NCI-H2081 (cell line): ENCODE measurements around the gene KRT222.

Experiments
- DNase-seq, 2 experiments: peaks; one replicate each; lab custom pipeline; 2025; lab: John Stamatoyannopoulos, UW

Gene KRT222

DNA sequence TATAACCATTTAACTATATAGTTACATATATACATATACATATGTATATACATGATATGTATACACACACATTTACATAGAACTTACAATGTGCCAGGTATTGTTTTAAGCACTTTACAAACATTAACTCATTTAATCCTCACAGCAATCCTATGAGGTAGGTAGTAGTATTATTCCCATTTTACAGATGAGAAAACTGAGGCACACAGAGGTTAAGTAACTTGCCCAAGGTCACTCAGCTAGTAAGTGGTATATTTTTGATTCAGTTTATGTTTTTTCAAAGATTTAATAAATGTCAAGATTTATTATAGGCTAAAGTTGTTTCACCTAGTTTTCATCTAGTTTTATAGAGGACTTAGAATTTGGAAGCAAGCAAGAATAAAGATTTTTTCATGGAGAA is 6.6 kb downstream of the KRT222 start:
- DNase-seq = no peak

DNA sequence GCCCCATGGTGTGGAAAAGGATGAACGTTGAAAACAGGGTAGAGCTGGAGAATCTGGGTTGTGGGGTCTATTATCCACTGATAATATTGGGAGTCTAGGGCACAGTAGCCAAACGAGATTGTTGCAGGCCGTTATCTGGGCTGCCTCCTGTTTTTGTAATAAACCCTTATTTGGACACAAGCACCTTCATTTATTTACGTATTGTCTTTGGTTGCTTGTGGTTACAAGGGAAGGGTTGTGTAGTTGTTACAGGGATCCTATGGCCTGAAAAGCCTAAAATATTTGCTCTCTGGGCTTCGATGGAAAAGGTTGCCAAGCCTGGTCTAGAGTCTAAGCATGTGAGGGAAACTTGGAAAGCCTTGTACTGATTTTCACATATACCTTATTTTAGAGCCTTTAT is 13.0 kb downstream of the KRT222 start:
- no peak for DNase-seq

DNA sequence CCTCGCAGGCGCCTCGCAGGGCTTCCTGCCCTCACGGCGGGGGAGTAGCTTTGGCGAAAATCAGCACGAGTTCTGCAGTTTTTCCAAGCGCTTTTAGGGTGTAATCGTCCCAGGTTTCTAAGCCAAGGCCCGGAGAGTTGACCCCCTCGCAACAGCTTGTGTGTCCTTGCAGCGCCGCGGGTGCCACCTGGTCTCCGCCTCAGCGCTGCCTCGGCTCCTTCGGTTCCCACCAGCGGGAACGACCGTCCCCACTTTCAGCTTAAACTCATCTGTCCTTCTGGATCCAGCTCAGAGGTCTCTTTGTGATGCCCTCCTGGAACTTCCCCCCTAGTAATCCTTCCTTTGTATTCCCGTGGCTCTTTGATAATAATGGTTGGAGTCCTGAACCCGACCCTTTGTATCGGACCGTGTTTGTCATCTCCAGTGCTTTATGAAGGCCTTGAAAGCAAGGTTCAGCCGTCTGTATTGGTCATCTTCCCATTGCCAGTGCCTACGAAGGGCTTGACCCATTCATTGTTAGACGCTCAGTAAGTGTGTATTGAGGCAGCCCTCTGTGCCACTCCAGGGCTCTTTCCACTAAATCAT is 16.5 kb downstream of the KRT222 start:
- peak in 1 of 2 experiments; percentile 49 for DNase-seq

DNA sequence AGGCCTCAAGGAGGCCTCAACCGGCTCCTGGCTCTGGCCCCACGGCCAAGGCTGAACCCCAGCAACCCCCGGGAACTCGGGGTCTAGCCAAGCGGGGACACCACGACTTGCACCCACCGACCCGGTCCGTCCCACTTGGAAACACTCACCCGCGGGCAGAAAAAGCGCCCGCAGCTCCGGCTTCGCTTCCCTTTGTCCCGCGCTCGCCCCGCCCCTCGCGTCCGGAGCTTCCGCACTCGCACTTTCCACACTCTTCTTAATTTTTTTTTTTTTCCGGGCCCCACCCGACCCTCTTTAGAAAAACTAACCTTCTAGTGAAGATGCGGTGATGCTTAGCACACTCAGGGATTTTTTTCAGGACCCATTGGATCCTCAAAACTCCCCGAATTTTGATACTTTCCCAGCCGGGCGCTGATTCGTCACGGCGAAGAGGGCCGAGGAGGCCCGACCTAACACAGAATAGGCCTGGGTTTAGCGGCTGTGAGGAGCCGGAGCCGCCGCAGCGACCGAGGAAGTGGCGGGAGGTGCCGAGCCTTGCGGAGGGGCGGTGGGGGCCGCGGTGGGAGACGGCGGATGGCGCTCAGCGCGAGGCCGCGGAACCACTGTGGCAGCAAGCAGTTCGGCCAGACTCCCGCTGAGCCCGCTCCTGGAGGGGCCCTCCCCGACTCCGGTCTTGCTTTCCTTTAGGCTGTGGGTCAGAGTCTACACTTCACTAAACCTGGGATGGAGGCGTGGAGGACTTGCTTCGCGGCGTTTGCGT is 17.2 kb downstream of the KRT222 start, which contains the start of gene SMARCE1:
TSS of gene SMARCE1 (minus strand) at position 195 of the 760 bp plus-strand sequence. CDS start 2,016 bp downstream, outside the sequence.
- DNase-seq = peak; percentile 59 to 84

DNA sequence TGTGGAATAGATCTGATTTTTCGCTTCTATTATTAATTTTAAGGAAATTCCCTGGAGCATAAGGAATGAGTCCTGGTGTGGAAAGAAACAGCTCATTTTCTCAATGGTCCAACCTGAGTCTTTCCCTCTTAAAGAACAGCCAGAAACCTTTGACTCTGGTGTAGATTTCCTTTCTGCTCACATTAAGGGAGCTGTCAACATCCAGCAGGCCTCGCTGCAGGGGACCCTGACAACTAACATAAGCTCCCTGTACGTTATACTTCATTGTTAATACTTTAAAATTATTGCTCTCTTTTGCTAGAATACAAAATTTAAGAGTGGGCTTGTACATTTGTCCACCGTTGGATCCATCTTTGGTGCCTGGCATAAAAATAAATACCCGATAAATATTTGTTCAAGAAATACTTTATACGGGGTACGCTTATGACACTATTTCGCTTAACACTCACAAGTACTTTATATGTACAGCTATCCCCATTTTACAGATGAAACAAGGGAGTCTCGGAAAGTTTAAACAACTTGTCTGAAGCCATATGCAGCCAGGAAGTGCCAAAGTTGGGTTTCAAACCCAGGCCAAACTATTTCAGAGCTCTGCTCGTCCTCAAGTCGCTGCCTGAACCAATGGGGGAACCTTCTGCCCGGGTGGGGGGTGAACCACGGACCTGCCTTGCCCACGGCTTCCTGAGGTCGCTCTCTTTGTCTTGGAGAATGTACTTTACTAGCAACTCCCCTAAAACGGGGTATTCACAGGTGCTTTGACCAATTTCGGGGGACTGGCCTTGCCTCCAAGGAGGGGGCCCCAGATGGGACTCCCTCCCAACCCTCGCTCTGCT is 18.0 kb downstream of the KRT222 start:
- peak; percentile 39 to 66 for DNase-seq

DNA sequence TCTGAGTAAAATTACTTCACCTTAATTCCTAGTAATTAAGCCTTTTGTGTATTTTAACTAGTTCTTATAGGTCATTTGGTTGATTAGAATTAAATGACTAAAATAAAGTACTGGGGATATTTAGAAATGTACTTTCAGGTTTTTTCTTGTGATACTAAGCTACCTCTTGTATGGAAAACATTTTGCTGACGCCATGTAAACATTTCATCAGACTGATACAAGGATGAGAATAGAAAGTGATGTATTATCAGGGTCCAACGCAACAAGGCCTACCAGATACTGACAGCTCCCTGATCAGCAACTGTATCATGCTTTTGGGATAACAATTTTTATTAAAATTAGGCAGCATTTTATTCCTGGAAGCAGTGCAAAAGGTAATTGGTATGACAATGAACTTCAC is 19.0 kb downstream of the KRT222 start:
- no peak for DNase-seq

DNA sequence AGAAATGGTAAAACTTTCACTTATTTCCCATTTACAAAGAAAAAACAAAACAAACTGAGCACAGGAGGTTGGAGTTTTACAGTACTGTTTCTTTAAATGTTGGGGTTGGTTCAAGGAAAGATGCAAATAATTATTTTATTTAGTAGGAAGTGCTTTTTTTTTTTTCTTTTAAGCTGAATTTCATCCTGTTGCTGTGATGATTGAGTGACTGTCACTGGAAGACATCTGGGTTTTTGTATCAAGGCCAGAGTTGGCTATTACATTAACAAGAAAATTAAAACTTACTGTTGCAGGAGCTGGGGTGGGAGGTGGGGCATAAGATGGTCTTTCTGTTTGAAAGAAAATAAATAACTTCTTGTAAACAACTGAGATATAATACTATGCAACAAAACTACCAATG is 19.7 kb downstream of the KRT222 start:
- no peak for DNase-seq

DNA sequence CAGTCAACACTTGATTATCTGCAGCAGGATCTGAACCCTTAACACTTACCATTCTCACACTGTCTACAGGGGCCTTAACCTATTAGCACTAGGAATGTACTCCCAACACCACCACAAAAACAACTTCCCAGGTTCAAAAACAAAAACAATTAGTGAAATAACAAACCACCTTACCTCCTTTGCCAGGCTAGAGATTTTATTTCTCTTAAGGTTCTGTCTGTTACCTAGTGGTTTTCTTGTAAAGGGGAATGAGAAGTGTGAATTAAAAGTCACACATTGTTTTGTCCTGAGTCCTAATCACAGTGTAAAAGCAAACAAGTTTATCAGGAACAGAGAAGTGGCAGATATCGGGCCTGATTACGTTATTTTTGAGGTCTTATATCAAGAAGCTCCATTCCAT is 27.0 kb downstream of the KRT222 start:
- no peak for DNase-seq

DNA sequence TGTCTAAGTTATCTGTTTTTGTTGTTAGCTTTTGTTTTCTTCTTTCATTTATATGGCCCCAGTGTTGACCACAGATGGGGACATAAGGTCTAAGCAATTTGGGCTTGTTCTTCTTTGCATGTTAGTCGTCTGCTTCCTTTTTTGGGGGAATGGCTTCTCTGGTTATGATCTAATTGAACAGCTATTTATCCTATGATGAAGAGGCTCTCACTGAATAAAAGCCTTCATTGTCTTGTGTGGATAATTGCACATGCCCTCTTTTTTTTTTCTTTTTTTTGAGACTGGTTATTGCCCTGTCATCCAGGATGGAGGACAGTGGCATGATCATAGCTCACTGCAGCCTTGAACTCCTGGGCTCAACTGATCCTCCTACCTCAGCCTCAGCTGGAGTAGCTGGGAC is 31.1 kb downstream of the KRT222 start:
- no peak for DNase-seq

DNA sequence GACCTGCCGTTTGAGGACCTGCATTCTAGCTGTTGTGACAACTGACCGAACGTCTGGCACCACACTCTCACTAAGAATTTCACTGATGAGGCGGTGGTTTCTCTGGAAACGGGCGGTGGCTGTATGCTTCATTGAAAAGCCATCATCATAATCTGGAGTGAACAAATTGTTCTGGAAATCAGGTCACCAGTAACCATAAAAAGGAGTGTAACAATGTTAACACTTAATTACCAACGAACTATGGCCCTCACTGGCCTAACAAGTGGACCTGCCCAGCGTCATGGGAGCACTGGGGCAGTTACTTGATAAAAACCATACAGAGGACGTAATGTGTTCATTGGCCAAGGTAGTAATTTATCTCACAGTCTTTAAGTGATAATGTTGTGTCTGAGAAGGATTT is 32.8 kb downstream of the KRT222 start:
- no peak for DNase-seq

DNA sequence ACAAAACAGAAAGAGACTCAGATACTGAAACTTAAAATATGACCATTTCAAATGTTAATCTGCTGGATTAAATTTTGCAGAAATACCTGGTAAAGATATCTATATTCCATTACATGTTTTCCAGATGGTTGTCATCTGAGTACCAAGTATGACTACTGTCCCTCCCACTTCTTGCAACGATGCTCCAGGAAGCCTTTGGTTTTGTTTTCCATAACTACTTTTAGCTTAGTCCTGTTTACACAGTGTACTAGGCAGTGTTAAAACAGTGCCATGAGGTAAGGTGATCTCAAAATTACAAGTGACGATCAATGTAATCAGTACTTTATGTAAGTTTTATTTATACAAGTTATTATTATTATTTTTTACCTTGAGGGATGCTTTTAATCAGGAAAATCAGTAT is 35.1 kb downstream of the KRT222 start:
- no peak for DNase-seq

DNA sequence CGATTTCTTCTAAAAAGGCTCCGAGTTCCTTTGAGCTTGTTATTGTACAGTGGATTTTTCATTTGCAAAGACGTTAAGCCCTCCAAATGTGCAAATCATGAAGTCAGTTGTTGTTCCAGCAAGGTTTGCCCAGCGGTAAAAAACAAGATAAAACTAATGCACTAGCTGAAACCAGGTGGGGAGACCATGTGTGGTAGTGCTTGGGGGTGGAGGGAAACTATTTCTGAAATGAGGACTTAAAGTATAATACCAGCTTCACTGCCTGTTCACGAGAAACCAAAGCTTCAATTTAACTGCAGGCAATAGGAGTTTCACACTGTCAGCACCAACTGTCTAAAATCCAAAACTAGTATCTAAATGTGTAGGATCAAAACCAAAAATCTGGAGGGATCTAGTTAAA is 39.7 kb downstream of the KRT222 start:
- no peak for DNase-seq

DNA sequence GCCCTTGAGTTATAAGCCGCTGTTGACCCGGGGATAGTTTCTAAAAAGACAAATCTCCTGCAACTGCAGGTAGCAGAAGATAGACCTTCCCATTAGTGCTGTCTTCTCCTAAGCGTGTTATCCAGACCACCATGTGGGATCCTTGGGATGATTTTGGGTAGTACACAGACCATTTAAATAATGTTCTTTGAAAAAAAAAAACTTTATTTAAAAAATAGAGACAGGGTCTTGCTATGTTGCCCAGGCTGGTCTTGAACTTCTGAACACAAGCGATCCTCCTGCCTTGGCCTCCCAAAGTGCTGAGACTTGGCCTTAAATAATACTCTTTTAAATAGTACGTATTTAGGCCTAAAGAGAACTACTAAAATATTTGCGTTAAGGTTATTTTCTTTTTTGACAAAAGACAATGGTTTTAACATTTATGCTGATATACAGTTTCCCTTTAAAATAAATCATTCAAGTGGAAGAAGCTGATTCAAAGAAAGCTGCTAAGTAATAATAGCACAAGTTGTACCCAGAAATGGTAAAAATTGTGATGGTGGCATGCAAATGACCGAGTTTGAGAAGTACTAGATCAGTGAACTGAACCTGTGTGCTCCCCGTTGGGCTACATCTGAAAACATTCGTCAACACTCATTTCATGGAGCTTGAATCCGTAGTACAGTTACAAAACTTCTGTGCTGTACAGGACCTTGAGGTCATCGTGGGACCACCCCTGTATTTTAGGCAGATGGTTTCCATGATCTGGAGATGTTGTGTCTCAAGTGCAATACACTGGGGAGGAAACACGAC is 41.4 kb downstream of the KRT222 start:
- DNase-seq = no peak

DNA sequence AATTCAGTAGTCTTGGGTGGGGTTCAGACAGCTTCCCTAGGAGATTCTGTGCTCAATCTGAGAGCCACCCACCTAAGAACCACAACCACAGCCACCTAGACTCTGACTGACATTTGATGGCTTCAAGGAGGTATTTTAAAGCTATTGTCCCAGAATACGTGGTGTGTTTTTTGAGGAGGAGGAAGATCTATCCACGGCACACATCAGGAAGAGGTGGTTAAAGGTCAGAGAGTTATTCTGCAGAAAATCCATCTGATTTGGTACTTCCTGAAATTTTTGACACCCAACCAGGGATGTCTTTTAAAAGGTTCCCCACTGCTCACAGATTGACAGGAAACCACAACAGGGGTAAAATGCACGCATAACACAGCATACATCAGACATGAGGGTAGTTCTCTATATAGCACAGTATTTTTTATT is 42.5 kb downstream of the KRT222 start:
- DNase-seq = no peak

DNA sequence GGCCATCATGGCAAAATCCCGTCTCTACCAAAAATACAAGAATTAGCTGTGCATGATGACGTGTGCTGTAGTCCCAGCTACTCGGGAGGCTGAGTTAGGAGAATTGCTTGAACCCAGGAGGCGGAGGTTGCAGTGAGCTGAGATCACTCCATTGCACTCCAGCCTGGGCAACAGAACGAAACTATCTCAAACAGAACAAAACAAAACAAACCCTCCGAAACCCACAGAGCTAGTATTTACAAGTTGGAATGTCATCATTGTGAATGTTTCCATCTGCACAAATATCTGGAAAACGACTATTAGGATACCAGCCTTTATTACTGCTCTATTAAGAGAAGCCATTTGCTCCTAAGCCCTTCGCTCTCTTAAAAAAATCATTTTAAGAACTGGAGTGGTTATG is 43.4 kb downstream of the KRT222 start:
- DNase-seq = no peak

DNA sequence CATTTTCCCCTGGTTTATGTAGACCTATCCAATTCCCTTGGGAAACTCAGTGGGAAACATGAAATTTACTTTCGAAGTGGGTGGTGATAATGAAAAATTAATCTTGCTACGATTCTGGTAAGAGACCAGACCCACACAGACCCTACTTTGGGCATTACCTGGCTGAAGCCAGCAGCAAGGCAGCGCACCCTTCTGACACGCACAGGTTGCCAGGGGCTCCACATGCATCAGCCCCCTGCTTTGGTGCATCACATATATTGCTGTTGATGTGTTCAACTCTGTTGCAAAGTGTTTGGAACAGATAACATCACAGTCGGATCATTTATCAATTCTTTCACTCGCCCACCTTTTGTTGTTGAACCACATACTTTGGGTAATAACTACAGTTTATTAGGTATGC is 44.0 kb downstream of the KRT222 start:
- DNase-seq = no peak

DNA sequence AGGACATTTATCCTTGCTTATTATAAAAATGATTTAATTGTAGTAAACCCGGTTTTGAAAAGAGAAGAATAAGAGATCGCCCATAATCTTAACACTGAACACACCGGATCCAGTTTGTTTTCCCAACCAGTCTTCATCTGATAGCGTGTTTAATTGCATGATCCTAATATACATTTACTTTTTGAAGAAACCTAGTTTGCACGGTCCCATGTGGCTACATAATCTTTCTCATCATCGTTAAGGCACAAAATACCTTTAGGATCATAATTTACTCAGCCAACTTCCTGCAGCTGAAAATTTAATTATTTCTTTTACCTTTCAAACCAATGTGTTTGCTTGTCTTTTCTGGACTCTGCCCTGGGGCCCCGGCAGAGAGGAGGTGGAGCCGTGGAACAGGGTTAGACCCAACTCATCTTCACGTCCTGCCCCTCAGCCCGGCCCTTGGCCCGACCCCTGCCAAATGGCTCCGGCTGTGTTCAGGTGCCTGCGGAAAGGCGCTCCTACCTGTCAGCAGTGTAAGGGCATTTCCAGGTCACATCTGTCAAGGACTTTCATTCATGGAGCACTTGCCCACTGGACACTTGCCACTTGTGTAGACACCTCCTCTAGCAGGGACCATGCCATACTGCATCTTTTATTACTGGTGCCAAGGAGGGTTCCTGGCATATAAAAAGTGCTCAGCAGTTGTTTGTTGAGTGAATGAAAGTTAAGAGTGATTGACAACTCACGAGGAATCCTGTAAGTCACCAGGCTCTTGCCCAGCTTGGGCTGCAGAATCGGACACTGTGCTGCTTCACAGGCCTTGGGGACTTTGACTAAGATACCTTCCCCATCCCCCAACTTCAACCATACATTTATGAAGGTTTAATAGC is 46.0 kb downstream of the KRT222 start:
- no peak for DNase-seq

DNA sequence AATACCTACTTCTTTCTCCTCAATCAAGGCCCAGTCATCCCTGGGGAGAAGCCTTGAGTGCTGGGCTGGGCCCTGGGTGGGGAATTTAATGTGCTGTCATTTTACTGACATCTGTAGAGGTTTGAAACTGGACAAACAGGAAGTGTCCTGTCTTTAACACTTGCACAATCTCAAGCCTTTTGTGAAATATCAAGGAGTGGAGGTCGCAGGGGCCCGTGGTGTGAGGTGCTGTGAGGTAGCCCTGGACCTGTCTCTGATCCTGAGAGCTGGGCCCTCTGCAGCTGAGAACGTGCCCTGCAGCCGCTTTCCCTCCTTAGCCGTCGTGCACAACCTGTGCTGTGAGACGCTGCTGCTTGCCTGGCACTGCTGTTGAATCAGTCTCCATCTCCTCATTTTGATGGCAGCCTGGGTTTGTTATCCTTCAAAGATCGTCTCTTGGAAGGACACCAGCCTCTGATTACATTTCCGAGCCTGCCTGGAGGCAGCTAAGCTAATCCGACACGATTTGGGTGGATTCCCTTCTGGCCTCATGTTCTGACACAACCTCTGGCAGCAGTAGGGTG is 47.2 kb downstream of the KRT222 start:
- DNase-seq = no peak

DNA sequence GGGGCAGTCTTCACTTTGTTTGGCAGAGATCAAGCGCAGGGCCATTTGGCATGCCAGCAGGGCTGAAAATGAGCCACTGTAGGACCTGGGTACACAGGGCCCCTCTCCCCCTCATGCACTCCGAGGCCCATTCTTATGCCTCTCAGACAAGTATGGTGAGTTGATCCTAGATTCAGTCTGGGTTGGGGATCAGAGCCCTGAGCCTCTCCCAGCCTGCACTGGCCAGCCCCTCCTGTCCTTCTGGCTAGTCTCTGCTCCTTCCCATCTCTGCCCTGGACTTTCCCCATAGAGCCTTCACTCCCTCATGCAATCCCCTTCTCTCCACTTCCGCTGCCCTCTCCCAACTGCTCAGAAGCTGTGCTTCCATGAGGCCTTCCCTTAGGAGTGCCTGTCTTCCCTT is 48.4 kb downstream of the KRT222 start:
- no peak for DNase-seq

DNA sequence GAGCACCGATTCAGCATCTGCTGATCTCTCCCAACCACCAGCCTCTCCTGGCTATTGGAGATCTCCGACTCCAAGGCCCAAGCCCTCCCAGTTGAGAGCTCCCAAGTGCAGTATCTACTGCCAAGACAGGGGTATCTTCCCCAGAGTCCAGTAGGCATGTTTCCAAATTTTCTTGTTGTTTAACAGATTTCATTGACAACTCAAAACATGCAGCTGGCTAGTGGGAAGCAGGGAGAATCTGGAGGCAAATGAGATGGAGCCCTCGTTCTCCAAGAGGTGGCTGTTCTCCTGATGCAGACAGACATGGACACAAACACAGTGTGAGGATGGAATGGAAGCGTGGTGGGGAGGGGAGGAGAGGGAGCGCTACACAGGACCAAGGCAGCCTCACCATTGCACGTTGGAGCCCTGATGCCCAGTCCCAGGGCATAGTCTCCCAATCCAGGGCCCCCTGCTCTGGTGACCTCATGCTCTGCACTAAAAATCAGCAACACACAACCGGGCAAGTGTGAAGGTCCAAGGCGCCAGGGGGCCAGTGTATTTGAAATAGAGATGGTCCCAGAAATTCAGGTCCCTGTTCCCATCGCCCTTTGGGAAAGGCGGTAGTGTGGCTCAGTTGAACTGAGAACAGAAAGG is 49.0 kb downstream of the KRT222 start:
- no peak for DNase-seq
